GM23338 (cell line): Measurements from ENCODE around the gene INPP5A. TPM values are rescaled to one million over a fixed set of nuclear protein-coding genes. Genes with fewer than 3 reads are reported as not detected.

Source experiments
- EZH2phosphoT487 ChIP-seq: fragments of 200-600 bp; sonication (generic); IDR thresholded peaks from one replicate; pipeline ENCODE4 v1.8.1; 2018; ENCODE audit warnings: antibody characterized with exemption; ENCODE audit not compliant: unreplicated experiment
- JUNB ChIP-seq: IDR thresholded peaks from one replicate; pipeline ENCODE4 v1.6.1; 2016; ENCODE audit warnings: antibody characterized with exemption; ENCODE audit not compliant: unreplicated experiment
- ZNF462 ChIP-seq: fragments of 250-450 bp; sonication (Bioruptor Pico); IDR thresholded peaks from 2 replicates; pipeline ENCODE4 v1.5.0; 2020; ENCODE audit warnings: mild to moderate bottlenecking, moderate library complexity
- polyA plus RNA-seq: library from polyadenylated mRNA; unstranded; fragments of >200 nt; fragmentation: Nextera tagmentation; extraction: Ambion mirVana; gene quantifications from 2 replicates; pipeline ENCODE4 v1.2.1, GENCODE V29; 2016
- total RNA-seq: library from RNA; depleted of rRNA; stranded (reverse); fragments of >200 nt; shearing (Covaris generic); gene quantifications from 2 replicates; pipeline ENCODE4 v1.2.3, GENCODE V29; 2014
- TF ChIP-seq, protein P1 (sequence below), 2 experiments: fragments of 200-600 bp in 1 of 2; sonication (generic) in 1 of 2; conservative IDR thresholded peaks; 2 replicates each; pipeline versions ENCODE4 v1.5.1 to v1.6.1; 2016 to 2017; ENCODE audit warnings: antibody characterized with exemption in 2 of 2, low read depth in 2 of 2, mild to moderate bottlenecking in 2 of 2, moderate library complexity in 1 of 2
- TF ChIP-seq, protein P2 (sequence below): IDR thresholded peaks from one replicate; pipeline ENCODE4 v1.6.1; 2018; ENCODE audit warnings: antibody characterized with exemption; ENCODE audit not compliant: unreplicated experiment

The INPP5A gene
- total and polyA plus RNA-seq, 2 experiments from 2014 or later = 5.9 to 40.6 TPM

DNA sequence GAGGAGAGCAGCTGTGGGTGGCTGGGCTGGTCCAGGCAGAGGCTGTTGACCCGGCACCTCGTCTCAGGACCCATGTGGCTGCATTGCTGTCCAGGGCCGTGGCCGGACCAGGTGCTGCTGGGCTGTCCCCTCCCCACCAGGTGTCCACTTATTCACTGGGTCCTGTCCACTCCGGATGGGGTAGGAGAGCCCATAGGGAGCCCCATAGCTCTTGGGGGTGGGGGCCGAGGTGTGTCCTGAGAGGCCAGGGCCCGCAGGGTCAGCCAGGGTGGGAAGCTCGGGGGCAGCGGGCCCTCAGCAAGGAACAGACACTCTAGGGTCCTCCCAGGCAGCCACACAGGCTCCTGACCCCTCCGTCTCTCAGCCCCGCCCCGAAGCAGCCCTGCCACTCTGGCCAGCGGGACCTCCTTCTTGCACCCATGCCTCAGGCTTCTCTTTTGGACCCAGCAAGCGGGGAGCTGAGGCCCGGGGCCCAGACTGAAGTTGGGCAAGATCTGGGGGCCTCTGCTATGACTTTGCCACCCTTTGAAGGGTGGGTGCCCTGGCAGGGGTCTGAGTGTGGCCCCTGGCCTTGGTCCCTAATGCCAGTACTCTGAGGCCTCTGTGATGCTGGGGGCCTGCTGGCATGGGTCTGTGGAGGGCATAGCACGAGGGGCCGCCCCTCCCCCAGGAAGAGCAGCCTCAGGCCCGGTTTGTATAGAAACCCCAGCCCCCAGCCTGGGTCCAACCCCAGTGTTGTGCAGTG lies 162.0 kb downstream of the INPP5A start (continued):
- TF ChIP-seq ZNF462 (CRISPR knock-in tag) (no peak), EZH2phosphoT487 (no peak), JUNB (no peak)
- TF ChIP-seq, protein P1, sequence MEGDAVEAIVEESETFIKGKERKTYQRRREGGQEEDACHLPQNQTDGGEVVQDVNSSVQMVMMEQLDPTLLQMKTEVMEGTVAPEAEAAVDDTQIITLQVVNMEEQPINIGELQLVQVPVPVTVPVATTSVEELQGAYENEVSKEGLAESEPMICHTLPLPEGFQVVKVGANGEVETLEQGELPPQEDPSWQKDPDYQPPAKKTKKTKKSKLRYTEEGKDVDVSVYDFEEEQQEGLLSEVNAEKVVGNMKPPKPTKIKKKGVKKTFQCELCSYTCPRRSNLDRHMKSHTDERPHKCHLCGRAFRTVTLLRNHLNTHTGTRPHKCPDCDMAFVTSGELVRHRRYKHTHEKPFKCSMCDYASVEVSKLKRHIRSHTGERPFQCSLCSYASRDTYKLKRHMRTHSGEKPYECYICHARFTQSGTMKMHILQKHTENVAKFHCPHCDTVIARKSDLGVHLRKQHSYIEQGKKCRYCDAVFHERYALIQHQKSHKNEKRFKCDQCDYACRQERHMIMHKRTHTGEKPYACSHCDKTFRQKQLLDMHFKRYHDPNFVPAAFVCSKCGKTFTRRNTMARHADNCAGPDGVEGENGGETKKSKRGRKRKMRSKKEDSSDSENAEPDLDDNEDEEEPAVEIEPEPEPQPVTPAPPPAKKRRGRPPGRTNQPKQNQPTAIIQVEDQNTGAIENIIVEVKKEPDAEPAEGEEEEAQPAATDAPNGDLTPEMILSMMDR (conservative IDR thresholded peaks at IDR 0.05; ENCODE audit: low read depth in 2 of 2) = no peak
- TF ChIP-seq, protein P2, sequence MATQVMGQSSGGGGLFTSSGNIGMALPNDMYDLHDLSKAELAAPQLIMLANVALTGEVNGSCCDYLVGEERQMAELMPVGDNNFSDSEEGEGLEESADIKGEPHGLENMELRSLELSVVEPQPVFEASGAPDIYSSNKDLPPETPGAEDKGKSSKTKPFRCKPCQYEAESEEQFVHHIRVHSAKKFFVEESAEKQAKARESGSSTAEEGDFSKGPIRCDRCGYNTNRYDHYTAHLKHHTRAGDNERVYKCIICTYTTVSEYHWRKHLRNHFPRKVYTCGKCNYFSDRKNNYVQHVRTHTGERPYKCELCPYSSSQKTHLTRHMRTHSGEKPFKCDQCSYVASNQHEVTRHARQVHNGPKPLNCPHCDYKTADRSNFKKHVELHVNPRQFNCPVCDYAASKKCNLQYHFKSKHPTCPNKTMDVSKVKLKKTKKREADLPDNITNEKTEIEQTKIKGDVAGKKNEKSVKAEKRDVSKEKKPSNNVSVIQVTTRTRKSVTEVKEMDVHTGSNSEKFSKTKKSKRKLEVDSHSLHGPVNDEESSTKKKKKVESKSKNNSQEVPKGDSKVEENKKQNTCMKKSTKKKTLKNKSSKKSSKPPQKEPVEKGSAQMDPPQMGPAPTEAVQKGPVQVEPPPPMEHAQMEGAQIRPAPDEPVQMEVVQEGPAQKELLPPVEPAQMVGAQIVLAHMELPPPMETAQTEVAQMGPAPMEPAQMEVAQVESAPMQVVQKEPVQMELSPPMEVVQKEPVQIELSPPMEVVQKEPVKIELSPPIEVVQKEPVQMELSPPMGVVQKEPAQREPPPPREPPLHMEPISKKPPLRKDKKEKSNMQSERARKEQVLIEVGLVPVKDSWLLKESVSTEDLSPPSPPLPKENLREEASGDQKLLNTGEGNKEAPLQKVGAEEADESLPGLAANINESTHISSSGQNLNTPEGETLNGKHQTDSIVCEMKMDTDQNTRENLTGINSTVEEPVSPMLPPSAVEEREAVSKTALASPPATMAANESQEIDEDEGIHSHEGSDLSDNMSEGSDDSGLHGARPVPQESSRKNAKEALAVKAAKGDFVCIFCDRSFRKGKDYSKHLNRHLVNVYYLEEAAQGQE = no peak
